ENCODE results near the gene NEMP2.

The NEMP2 gene

DNA sequence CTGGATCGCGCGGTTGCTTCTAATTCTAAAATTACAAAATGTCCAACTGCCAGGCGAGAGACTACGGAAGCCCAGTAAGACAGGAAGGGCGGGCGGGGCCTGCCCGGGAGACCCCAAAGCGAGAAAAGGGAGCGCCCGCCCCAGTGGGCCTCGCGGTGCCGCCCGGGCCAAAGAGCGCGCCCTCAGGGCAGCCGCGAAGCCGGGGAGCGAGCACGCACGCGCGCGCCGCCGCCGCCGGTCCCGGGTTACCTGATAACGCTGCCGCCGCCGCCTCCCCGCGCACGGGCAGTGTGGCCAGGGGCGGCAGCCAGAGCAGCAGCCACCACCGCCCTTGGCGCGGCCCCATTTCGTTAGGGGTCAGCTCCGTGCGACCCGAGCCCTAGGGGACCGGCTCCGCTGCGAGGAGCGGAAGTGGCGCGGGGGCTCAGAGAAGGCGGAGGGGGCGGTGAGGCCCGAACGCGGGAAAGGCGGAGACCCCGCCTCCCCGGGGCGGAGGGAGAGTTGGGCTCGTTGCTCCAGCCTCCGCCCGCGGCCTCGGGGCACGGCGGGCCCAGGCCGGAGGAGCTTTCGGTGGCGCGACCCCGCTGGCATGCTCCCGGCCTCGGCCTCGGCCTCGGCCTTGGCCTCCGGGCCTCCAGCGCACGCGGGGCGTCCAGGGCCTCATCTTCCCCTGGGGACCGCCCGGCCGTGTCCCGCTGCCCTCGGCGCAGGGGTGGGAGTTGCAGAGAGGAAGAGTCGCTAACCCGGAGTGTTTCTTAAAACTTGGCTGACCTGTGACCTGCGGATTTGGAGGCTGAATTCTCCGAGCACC, at the start of gene NEMP2:
Gene NEMP2 (minus strand): TSS at position 413 of the 811 bp plus-strand sequence. CDS start 67 bp downstream, at position 346.
- peak; percentile 91 for DNase-seq (ENCODE audit: low spot score)
- TF ChIP-seq CTCF (IDR thresholded peaks at IDR 0.05; ENCODE audit: extremely low read depth, missing control alignments), result no peak

DNA sequence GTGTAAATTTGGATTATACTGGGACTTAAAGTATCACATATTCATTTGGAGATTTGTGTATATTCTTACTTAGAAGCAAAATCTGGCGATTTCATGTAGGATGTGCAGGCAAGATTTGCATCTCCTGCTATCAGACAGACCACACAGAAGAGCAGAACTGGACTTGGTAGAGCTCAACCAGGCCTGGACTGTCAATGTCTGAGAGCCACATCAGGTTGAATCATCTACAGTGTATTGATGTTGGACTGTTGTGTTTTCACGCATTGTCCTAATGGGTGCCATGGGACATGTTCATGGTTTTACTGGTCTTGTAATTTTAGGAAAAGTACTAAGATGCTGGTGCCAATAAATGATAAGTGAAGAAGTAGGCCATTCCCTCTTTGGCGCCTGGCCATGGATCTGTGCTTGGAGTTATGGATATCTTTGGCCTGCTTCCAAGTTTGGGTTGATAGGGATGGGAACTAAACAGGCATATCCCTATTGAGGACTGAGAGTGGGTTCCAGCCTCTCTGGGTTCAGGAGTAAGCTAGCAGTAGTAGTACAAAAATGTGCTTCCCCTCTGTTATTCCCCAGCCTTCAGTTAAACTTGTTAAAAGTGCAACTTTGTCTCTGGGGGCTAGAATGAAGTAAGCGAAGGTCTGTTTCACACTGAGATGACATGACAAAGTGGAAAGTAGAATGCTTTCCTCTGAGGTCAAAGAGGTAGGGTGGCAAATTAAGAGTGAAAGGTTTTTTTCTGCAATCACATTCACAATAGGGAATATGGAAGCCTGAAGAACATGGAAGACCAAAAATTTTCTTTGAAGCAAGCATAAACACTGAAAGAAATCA, 49.2 kb upstream of the NEMP2 start:
- TF ChIP-seq CTCF (IDR thresholded peaks at IDR 0.05; ENCODE audit: extremely low read depth, missing control alignments), result no peak
- peak; percentile 37 for DNase-seq (ENCODE audit: low spot score)

GRCh38 chr2:190582736-190583506, 48.4 kb upstream of the NEMP2 start:
- TF ChIP-seq CTCF (IDR thresholded peaks at IDR 0.05; ENCODE audit: extremely low read depth, missing control alignments), result no peak

GRCh38 chr2:190582019-190582418, 47.5 kb upstream of the NEMP2 start:
- TF ChIP-seq CTCF (IDR thresholded peaks at IDR 0.05; ENCODE audit: extremely low read depth, missing control alignments), result no peak
- DNase-seq (ENCODE audit: low spot score), result no peak

More at GRCh38 chr2:190582736-190583506, 48.4 kb upstream of the NEMP2 start:
- peak; percentile 27 for DNase-seq (ENCODE audit: low spot score)

DNA sequence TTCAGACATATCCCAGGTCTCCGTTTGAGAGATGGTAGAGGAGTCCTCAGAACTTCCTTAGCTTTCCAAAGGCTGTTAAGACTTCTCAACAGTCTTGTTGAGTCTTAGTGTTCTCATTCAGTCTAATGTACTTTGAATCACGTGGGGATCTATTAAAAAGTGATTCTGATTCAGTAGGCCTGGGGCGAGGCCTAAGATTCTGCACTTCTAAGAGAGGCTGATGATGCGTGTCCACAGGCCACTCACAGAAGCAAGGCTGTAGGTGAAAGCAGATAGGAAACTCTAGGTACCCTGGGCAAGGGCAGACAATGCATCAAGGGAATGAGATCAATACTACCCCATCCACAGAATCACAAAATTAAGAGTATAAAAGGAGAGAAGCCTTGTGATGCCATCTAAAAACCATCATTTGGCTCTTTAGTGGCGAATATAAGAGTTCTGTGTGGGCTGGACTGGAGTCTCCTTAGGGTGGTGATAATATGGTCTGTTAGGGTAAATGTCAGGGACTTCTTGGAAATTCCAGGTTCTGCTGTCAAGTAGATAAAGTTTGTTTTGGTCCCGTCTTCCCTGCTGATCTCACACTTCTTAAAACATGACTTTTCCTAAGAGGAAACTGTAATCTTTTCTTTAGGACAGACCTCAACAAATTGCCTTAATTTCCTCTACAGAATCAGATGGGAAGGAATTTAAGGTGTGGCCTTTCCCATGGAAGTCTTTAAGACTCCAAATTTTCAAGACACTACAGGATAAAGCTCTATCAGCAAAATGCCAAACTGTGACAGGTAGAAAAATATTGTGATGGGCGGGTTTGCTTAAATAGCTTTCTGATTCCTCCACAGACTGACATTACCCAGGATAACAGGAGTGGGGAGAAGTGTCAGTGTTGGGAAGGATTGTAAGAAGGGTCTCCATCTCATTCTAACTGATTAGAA, 45.7 kb upstream of the NEMP2 start:
- DNase-seq (ENCODE audit: low spot score), result no peak
- no peak for TF ChIP-seq CTCF (IDR thresholded peaks at IDR 0.05; ENCODE audit: extremely low read depth, missing control alignments)

DNA sequence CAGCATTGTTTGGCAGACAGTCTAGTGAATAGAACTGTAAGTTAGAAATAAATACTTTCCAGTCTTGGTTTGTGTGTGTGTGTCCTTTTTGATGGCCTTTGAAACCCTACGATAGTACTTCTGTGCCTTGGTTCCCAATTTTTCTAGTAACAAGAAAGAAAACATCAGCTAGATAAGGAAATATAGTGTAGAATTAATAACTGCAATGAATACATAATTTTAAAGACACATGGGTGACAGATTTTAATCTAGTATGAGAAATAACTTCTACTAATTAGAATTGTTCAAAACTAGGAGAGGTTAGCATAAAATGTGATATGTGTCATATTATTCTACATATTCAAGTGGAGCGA, 44.5 kb upstream of the NEMP2 start:
- TF ChIP-seq CTCF (IDR thresholded peaks at IDR 0.05; ENCODE audit: extremely low read depth, missing control alignments), result no peak

More for the DNA sequence above, 44.5 kb upstream of the NEMP2 start:
- DNase-seq (ENCODE audit: low spot score), result no peak

Measured in GM20000 (cell line).